ENCODE measurements around the gene EMILIN3.

Gene EMILIN3

DNA sequence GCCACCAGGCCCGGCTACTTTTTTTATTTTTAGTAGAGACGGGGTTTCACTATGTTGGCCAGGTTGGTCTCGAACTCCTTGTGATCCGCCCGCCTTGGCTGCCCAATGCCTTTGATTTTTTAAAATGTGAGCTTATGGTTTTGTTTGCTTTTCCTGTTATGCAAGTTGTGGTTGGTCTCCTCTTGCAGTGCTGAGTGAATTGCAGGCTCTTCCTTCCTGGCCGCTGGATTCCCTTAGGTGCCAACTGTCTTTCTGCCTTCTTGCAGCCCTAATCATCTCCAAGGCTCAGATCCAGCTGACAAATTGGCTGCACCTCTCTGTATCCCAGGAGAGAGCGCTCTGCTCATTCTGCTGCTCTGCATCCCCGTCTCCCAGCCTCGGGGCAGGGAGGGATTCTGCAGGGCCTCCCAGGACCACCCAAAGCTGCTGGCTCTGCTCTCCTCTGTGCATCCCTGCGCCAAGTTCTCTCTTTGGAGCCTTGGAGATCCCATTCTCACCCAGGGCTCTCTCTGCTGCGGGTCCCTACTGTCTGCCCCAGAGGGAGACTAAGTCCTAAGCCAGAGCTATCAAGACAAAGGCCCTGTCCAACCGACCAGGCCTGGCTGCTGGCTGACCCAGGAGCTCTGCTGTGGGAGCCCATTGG lies 14.1 kb upstream of the EMILIN3 start:
- H3K27me3 ChIP-seq (ENCODE audit: insufficient read depth, poor library complexity, severe bottlenecking), result peaks cover 27% of the 10 kb centered on the region
- peak in 1 of 2 experiments; percentile 57 for DNase-seq (ENCODE audit: low read depth in 1 of 2, low spot score in 1 of 2)
- H3K27ac ChIP-seq (replicated peaks), result no peak overlapping the region
- TF ChIP-seq, protein P1, sequence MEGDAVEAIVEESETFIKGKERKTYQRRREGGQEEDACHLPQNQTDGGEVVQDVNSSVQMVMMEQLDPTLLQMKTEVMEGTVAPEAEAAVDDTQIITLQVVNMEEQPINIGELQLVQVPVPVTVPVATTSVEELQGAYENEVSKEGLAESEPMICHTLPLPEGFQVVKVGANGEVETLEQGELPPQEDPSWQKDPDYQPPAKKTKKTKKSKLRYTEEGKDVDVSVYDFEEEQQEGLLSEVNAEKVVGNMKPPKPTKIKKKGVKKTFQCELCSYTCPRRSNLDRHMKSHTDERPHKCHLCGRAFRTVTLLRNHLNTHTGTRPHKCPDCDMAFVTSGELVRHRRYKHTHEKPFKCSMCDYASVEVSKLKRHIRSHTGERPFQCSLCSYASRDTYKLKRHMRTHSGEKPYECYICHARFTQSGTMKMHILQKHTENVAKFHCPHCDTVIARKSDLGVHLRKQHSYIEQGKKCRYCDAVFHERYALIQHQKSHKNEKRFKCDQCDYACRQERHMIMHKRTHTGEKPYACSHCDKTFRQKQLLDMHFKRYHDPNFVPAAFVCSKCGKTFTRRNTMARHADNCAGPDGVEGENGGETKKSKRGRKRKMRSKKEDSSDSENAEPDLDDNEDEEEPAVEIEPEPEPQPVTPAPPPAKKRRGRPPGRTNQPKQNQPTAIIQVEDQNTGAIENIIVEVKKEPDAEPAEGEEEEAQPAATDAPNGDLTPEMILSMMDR (IDR thresholded peaks at IDR 0.05; ENCODE audit: insufficient read depth, low read length), result no peak
- TF ChIP-seq, protein P2, sequence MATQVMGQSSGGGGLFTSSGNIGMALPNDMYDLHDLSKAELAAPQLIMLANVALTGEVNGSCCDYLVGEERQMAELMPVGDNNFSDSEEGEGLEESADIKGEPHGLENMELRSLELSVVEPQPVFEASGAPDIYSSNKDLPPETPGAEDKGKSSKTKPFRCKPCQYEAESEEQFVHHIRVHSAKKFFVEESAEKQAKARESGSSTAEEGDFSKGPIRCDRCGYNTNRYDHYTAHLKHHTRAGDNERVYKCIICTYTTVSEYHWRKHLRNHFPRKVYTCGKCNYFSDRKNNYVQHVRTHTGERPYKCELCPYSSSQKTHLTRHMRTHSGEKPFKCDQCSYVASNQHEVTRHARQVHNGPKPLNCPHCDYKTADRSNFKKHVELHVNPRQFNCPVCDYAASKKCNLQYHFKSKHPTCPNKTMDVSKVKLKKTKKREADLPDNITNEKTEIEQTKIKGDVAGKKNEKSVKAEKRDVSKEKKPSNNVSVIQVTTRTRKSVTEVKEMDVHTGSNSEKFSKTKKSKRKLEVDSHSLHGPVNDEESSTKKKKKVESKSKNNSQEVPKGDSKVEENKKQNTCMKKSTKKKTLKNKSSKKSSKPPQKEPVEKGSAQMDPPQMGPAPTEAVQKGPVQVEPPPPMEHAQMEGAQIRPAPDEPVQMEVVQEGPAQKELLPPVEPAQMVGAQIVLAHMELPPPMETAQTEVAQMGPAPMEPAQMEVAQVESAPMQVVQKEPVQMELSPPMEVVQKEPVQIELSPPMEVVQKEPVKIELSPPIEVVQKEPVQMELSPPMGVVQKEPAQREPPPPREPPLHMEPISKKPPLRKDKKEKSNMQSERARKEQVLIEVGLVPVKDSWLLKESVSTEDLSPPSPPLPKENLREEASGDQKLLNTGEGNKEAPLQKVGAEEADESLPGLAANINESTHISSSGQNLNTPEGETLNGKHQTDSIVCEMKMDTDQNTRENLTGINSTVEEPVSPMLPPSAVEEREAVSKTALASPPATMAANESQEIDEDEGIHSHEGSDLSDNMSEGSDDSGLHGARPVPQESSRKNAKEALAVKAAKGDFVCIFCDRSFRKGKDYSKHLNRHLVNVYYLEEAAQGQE (IDR thresholded peaks at IDR 0.05; ENCODE audit: insufficient replicate concordance, low read depth), result no peak
- TF ChIP-seq GABPA (IDR thresholded peaks at IDR 0.05; ENCODE audit: low read depth) (no peak), SPI1 (IDR thresholded peaks at IDR 0.05; ENCODE audit: borderline replicate concordance, low read depth) (no peak), POLR2AphosphoS5 (IDR thresholded peaks at IDR 0.05; ENCODE audit: low read depth) (peak; percentile 31; the same call in 1 of the 2 replicates)
- H3K4me3 ChIP-seq (replicated peaks; ENCODE audit: insufficient read depth, low read length), result no peak overlapping the region

DNA sequence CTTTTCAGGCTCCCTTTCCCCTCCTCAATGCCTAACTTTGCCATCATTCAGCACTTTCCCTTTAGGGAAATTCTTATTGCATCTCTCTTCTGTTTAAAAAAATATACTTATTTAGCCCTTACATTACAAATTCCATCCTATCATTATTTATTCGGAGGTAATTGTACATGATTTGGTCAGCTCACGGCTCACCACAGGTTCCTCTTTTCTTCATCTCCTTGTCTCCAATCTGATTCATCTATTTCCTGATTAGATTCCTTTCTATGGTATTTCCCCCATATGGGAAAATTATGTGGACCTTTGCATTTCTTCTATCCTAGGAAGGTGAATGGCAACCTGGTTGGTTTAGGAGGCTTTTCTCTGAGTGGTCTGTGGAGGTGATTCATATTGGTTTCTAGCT lies 12.9 kb upstream of the EMILIN3 start:
- TF ChIP-seq, protein P1 (IDR thresholded peaks at IDR 0.05; ENCODE audit: insufficient read depth, low read length), result no peak
- TF ChIP-seq, protein P2 (IDR thresholded peaks at IDR 0.05; ENCODE audit: insufficient replicate concordance, low read depth), result no peak
- no peak for TF ChIP-seq POLR2AphosphoS5 (IDR thresholded peaks at IDR 0.05; ENCODE audit: low read depth)
- TF ChIP-seq GABPA (IDR thresholded peaks at IDR 0.05; ENCODE audit: low read depth), result no peak
- TF ChIP-seq SPI1 (IDR thresholded peaks at IDR 0.05; ENCODE audit: borderline replicate concordance, low read depth), result peak; percentile 16; the same call in 1 of the 2 replicates
- H3K27ac ChIP-seq (replicated peaks), result no peak overlapping the region
- DNase-seq (ENCODE audit: low read depth in 1 of 2, low spot score in 1 of 2), result peak in 1 of 2 experiments; percentile 12
- H3K4me3 ChIP-seq (replicated peaks; ENCODE audit: insufficient read depth, low read length), result no peak overlapping the region
- peaks cover 27% of the 10 kb centered on the region for H3K27me3 ChIP-seq (ENCODE audit: insufficient read depth, poor library complexity, severe bottlenecking)

DNA sequence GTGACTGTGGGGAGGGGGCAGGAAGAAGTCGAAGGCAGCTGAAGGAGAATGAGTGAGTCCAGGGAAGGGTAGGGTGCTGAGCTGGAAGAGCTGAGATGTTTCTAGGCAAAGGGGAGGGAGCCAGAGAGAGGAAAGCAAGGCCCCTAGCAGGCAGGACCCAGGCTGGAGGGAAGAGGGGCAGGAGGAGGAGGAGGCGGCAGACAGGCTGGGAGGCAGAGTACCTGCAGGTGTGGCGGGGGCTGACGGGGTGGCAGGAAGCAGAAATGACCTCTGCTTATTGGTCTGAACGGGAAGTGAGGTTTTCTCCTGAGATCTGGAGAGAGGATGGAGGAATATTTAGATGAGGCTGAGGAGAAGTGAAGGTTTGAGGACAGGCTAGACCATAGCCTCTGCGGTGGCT lies 10.7 kb upstream of the EMILIN3 start:
- no peak overlapping the region for H3K4me3 ChIP-seq (replicated peaks; ENCODE audit: insufficient read depth, low read length)
- peaks cover 28% of the 10 kb centered on the region for H3K27me3 ChIP-seq (ENCODE audit: insufficient read depth, poor library complexity, severe bottlenecking)
- TF ChIP-seq GABPA (IDR thresholded peaks at IDR 0.05; ENCODE audit: low read depth) (no peak), POLR2AphosphoS5 (IDR thresholded peaks at IDR 0.05; ENCODE audit: low read depth) (no peak), SPI1 (IDR thresholded peaks at IDR 0.05; ENCODE audit: borderline replicate concordance, low read depth) (no peak)
- TF ChIP-seq, protein P1 (IDR thresholded peaks at IDR 0.05; ENCODE audit: insufficient read depth, low read length), result no peak
- TF ChIP-seq, protein P2 (IDR thresholded peaks at IDR 0.05; ENCODE audit: insufficient replicate concordance, low read depth), result no peak
- no peak overlapping the region for H3K27ac ChIP-seq (replicated peaks)
- no peak for DNase-seq (ENCODE audit: low read depth in 1 of 2, low spot score in 1 of 2)
